ENCODE measurements around the gene HS3ST3A1. TPM values are rescaled to one million over a fixed set of nuclear protein-coding genes. Genes with fewer than 3 reads are reported as not detected.

Gene HS3ST3A1
- total RNA-seq, 1 experiment from 2014 or later: not detected

DNA sequence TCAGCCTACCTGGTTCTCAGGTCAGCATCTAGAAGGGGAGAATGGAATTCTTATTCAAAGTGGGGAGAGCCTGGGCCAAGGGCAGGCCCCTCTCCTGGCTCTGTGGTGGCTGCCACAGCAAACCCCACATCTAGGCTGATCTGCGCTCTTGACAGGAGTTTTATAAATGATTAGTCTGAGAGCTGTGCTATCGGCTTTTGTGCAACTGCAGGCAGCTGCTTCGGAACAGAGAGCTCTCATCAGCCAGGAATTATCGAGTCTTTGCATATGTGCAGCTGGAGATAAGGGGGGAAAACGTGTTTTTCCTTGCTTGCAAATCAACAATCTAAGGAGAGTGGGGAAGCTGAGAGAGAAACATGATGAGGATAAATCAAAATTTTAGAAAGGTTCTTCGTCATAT, 91.7 kb downstream of the HS3ST3A1 start:
- Mint-ChIP-seq H3K4me3 (ENCODE audit: unreplicated experiment) (no peak overlapping the region), H3K27ac (ENCODE audit: unreplicated experiment) (no peak overlapping the region), H3K4me1 (ENCODE audit: low read depth, unreplicated experiment) (no peaks in the 10 kb centered on the region), H3K27me3 (ENCODE audit: insufficient read depth, unreplicated experiment) (no peaks in the 10 kb centered on the region), H3K9me3 (ENCODE audit: unreplicated experiment) (no peaks in the 10 kb centered on the region), H3K36me3 (ENCODE audit: insufficient read depth, unreplicated experiment) (no peaks in the 10 kb centered on the region)
- CTCF ChIA-PET: no interaction called here
- POLR2A ChIA-PET: no interaction called here
- Histone ChIP-seq H3K36me3 (ENCODE audit: control insufficient read depth, insufficient read depth, low read length) (no peaks in the 10 kb centered on the region), H3K27me3 (replicated peaks; ENCODE audit: control insufficient read depth, insufficient read depth, low read length) (no peaks in the 10 kb centered on the region), H3K9me3 (no peaks in the 10 kb centered on the region), H3K4me3 (ENCODE audit: low read depth, low read length) (no peak overlapping the region), H3K4me1 (no peaks in the 10 kb centered on the region)
- DNase-seq: no peak
- intact Hi-C loops (cut with micrococcal nuclease; ENCODE audit: unreplicated experiment): no loop called here
- no peak for TF ChIP-seq CTCF (IDR thresholded peaks at IDR 0.05; ENCODE audit: insufficient read depth in 1 of 2, low read depth in 1 of 2, low read length in 1 of 2, severe bottlenecking in 1 of 2, unreplicated experiment in 1 of 2)
- BruUV-seq (replicated peaks): no TSS peak

GRCh38 chr17:13509527-13509926, 92.2 kb downstream of the HS3ST3A1 start:
- no peaks in the 10 kb centered on the region for H3K4me1 Mint-ChIP-seq (ENCODE audit: low read depth, unreplicated experiment)
- no peak for DNase-seq
- no peaks in the 10 kb centered on the region for H3K9me3 Mint-ChIP-seq (ENCODE audit: unreplicated experiment)
- no TSS peak for BruUV-seq (replicated peaks)
- ChIA-PET POLR2A (no interaction called here), CTCF (no interaction called here)
- no peak overlapping the region for H3K27ac Mint-ChIP-seq (ENCODE audit: unreplicated experiment)
- Histone ChIP-seq H3K36me3 (ENCODE audit: control insufficient read depth, insufficient read depth, low read length) (no peaks in the 10 kb centered on the region), H3K4me3 (ENCODE audit: low read depth, low read length) (no peak overlapping the region), H3K4me1 (no peaks in the 10 kb centered on the region), H3K9me3 (no peaks in the 10 kb centered on the region), H3K27me3 (replicated peaks; ENCODE audit: control insufficient read depth, insufficient read depth, low read length) (no peaks in the 10 kb centered on the region)
- H3K36me3 Mint-ChIP-seq (ENCODE audit: insufficient read depth, unreplicated experiment): no peaks in the 10 kb centered on the region
- H3K27me3 Mint-ChIP-seq (ENCODE audit: insufficient read depth, unreplicated experiment): no peaks in the 10 kb centered on the region
- intact Hi-C loops (cut with micrococcal nuclease; ENCODE audit: unreplicated experiment): no loop called here
- no peak for TF ChIP-seq CTCF (IDR thresholded peaks at IDR 0.05; ENCODE audit: insufficient read depth in 1 of 2, low read depth in 1 of 2, low read length in 1 of 2, severe bottlenecking in 1 of 2, unreplicated experiment in 1 of 2)
- H3K4me3 Mint-ChIP-seq (ENCODE audit: unreplicated experiment): no peak overlapping the region

DNA sequence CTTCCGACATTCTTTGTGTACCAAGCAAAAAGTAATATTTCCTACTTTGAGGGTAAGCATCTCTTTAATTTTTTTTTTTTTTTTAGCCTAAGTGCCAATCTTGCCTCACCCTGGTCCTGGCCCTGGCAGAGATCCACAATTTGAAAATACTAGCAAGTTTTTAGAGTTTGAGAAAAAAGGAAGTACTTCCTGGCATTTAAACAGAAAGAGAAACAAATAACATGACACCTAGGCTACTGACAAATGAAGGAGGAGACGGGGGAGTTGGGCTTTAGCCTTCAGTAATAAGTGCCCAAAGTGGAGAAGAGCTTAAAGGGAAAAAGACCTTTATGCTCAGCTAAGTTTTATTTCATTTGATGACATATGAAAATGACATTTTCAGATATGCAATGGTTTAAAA, 92.8 kb downstream of the HS3ST3A1 start:
- Histone ChIP-seq H3K4me1 (no peaks in the 10 kb centered on the region), H3K4me3 (ENCODE audit: low read depth, low read length) (no peak overlapping the region), H3K9me3 (no peaks in the 10 kb centered on the region), H3K27me3 (replicated peaks; ENCODE audit: control insufficient read depth, insufficient read depth, low read length) (no peaks in the 10 kb centered on the region), H3K36me3 (ENCODE audit: control insufficient read depth, insufficient read depth, low read length) (no peaks in the 10 kb centered on the region)
- intact Hi-C loops (cut with micrococcal nuclease; ENCODE audit: unreplicated experiment): no loop called here
- H3K27me3 Mint-ChIP-seq (ENCODE audit: insufficient read depth, unreplicated experiment): no peaks in the 10 kb centered on the region
- BruUV-seq (replicated peaks): no TSS peak
- H3K4me1 Mint-ChIP-seq (ENCODE audit: low read depth, unreplicated experiment): no peaks in the 10 kb centered on the region
- H3K36me3 Mint-ChIP-seq (ENCODE audit: insufficient read depth, unreplicated experiment): no peaks in the 10 kb centered on the region
- no peak for DNase-seq
- H3K27ac Mint-ChIP-seq (ENCODE audit: unreplicated experiment): no peak overlapping the region
- TF ChIP-seq CTCF (IDR thresholded peaks at IDR 0.05; ENCODE audit: insufficient read depth in 1 of 2, low read depth in 1 of 2, low read length in 1 of 2, severe bottlenecking in 1 of 2, unreplicated experiment in 1 of 2): no peak
- ChIA-PET POLR2A (no interaction called here), CTCF (no interaction called here)
- no peak overlapping the region for H3K4me3 Mint-ChIP-seq (ENCODE audit: unreplicated experiment)
- H3K9me3 Mint-ChIP-seq (ENCODE audit: unreplicated experiment): no peaks in the 10 kb centered on the region

Measured in Caco-2 (cell line).